ENCODE results near the gene ARHGEF28.

DNA sequence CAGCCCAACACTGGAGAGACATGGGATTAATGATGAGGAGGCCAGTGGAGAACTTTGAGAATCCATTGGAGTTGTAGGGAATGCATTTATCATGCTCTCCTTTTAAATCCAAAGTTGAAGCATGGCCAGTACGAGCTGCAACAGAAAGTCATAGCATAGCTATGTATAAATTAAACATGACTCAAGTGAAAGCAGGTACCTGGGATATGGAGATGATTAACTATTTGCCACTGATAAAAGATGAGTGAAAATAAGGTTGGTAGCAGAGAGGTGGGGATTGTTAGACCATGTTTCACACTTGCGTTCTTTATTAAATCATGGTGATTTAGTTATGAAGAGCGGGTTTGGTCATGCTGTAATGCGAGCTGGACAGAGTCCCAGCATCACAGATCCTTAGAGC lies 189.6 kb downstream of the ARHGEF28 start:
- TF ChIP-seq ZNF274 (IDR thresholded peaks at IDR 0.05; ENCODE audit: low read depth, low read length): no peak
- TF ChIP-seq SUZ12 (IDR thresholded peaks at IDR 0.05; ENCODE audit: extremely low read depth, insufficient read depth, insufficient read length): no peak
- TF ChIP-seq YY1 (IDR thresholded peaks at IDR 0.05; ENCODE audit: insufficient read depth, insufficient read length): no peak
